ENCODE results near the gene CELSR1. TPM values are rescaled to one million over a fixed set of nuclear protein-coding genes. Genes with fewer than 3 reads are reported as not detected.

The CELSR1 gene
- total and polyA plus RNA-seq, 7 experiments from 2014 or later: 0.36 to 4.7 (median 0.97) TPM

GRCh38 chr22:46421267-46421666 is 116.2 kb downstream of the CELSR1 start:
- Histone ChIP-seq H3K27me3 (ENCODE audit: control insufficient read depth in 2 of 2, insufficient read depth in 2 of 2, low read length in 2 of 2) (no peaks in the 10 kb centered on the region), H3K27ac (ENCODE audit: low read depth, low read length) (no peak overlapping the region), H3K4me1 (ENCODE audit: control insufficient read depth in 2 of 2, insufficient read depth in 2 of 2, low read length in 2 of 2) (peaks cover 0 to 3% of the 10 kb centered on the region in 2 donors), H3K4me3 (ENCODE audit: low read length) (no peak overlapping the region), H3K36me3 (ENCODE audit: control insufficient read depth in 2 of 3, insufficient read depth in 3 of 3, low read length in 3 of 3) (no peaks in the 10 kb centered on the region), H3K9me3 (ENCODE audit: control insufficient read depth in 2 of 3, low read length in 3 of 3) (no peaks in the 10 kb centered on the region)
- Mint-ChIP-seq H3K9me3 (peaks cover 0 to 14% (median 4%) of the 10 kb centered on the region in 11 donors), H3K27me3 (peaks cover 0 to 3% (median 0%) of the 10 kb centered on the region in 5 donors), H3K4me1 (peaks cover 0 to 13% (median 7%) of the 10 kb centered on the region in 7 donors), H3K36me3 (peaks cover 0 to 5% (median 0%) of the 10 kb centered on the region in 5 donors), H3K4me3 (no peak overlapping the region), H3K27ac (peak overlapping the region in 1 of 9 donors; percentile 50)
- CTCF ChIA-PET: no interaction called here
- peak in 3 of 9 donors; percentile 10 to 18 (median 14) for DNase-seq
- POLR2A ChIA-PET: no interaction called here
- intact Hi-C loops (cut with micrococcal nuclease): no loop called here
- ATAC-seq: peak; percentile 71

- peaks cover 0 to 3% (median 0%) of the 10 kb centered on the region in 5 donors for H3K27me3 Mint-ChIP-seq
- H3K4me3 Mint-ChIP-seq: no peak overlapping the region
- Histone ChIP-seq H3K4me3 (ENCODE audit: low read length) (no peak overlapping the region), H3K27ac (ENCODE audit: low read depth, low read length) (no peak overlapping the region), H3K27me3 (ENCODE audit: control insufficient read depth in 2 of 2, insufficient read depth in 2 of 2, low read length in 2 of 2) (no peaks in the 10 kb centered on the region), H3K4me1 (ENCODE audit: control insufficient read depth in 2 of 2, insufficient read depth in 2 of 2, low read length in 2 of 2) (no peaks in the 10 kb centered on the region), H3K9me3 (ENCODE audit: control insufficient read depth in 2 of 3, low read length in 3 of 3) (no peaks in the 10 kb centered on the region), H3K36me3 (ENCODE audit: control insufficient read depth in 2 of 3, insufficient read depth in 3 of 3, low read length in 3 of 3) (no peaks in the 10 kb centered on the region)
- intact Hi-C loops (cut with micrococcal nuclease): no loop called here
- CTCF ChIA-PET: no interaction called here
- DNase-seq (no peak), ATAC-seq (no peak)
- no peaks in the 10 kb centered on the region for H3K36me3 Mint-ChIP-seq
- POLR2A ChIA-PET: no interaction called here
- no peak overlapping the region for H3K27ac Mint-ChIP-seq
- peaks cover 0 to 3% (median 0%) of the 10 kb centered on the region in 7 donors for H3K4me1 Mint-ChIP-seq
- peaks cover 0 to under 1% (median 0%) of the 10 kb centered on the region in 11 donors for H3K9me3 Mint-ChIP-seq
Observed at GRCh38 chr22:46419754-46420571, 117.5 kb downstream of the CELSR1 start.

GRCh38 chr22:46418827-46419226 is 118.6 kb downstream of the CELSR1 start:
- Mint-ChIP-seq H3K27ac (no peak overlapping the region), H3K27me3 (peaks cover 0 to 3% (median 0%) of the 10 kb centered on the region in 5 donors), H3K9me3 (no peaks in the 10 kb centered on the region), H3K36me3 (no peaks in the 10 kb centered on the region), H3K4me1 (peaks cover 0 to 1% (median 0%) of the 10 kb centered on the region in 7 donors), H3K4me3 (no peak overlapping the region)
- Histone ChIP-seq H3K9me3 (ENCODE audit: control insufficient read depth in 2 of 3, low read length in 3 of 3) (no peaks in the 10 kb centered on the region), H3K27ac (ENCODE audit: low read depth, low read length) (no peak overlapping the region), H3K36me3 (ENCODE audit: control insufficient read depth in 2 of 3, insufficient read depth in 3 of 3, low read length in 3 of 3) (no peaks in the 10 kb centered on the region), H3K27me3 (ENCODE audit: control insufficient read depth in 2 of 2, insufficient read depth in 2 of 2, low read length in 2 of 2) (no peaks in the 10 kb centered on the region), H3K4me3 (ENCODE audit: low read length) (no peak overlapping the region), H3K4me1 (ENCODE audit: control insufficient read depth in 2 of 2, insufficient read depth in 2 of 2, low read length in 2 of 2) (no peaks in the 10 kb centered on the region)
- CTCF ChIA-PET: no interaction called here
- intact Hi-C loops (cut with micrococcal nuclease): no loop called here
- POLR2A ChIA-PET: no interaction called here
- DNase-seq (no peak), ATAC-seq (no peak)

GRCh38 chr22:46417769-46418168 is 119.7 kb downstream of the CELSR1 start:
- Mint-ChIP-seq H3K27ac (no peak overlapping the region), H3K4me1 (peaks cover 0 to 1% (median 0%) of the 10 kb centered on the region in 7 donors), H3K4me3 (no peak overlapping the region), H3K36me3 (no peaks in the 10 kb centered on the region), H3K27me3 (peaks cover 0 to 3% (median 0%) of the 10 kb centered on the region in 5 donors), H3K9me3 (no peaks in the 10 kb centered on the region)
- H3K4me3 ChIP-seq (ENCODE audit: low read length): no peak overlapping the region
- H3K9me3 ChIP-seq (ENCODE audit: control insufficient read depth in 2 of 3, low read length in 3 of 3): no peaks in the 10 kb centered on the region
- no peak overlapping the region for H3K27ac ChIP-seq (ENCODE audit: low read depth, low read length)
- H3K4me1 ChIP-seq (ENCODE audit: control insufficient read depth in 2 of 2, insufficient read depth in 2 of 2, low read length in 2 of 2): no peaks in the 10 kb centered on the region
- H3K36me3 ChIP-seq (ENCODE audit: control insufficient read depth in 2 of 3, insufficient read depth in 3 of 3, low read length in 3 of 3): no peaks in the 10 kb centered on the region
- CTCF ChIA-PET: no interaction called here
- ATAC-seq: no peak
- DNase-seq: no peak
- intact Hi-C loops (cut with micrococcal nuclease): no loop called here
- H3K27me3 ChIP-seq (ENCODE audit: control insufficient read depth in 2 of 2, insufficient read depth in 2 of 2, low read length in 2 of 2): no peaks in the 10 kb centered on the region
- POLR2A ChIA-PET: no interaction called here

- peaks cover 0 to 3% (median 0%) of the 10 kb centered on the region in 5 donors for H3K27me3 Mint-ChIP-seq
- ChIA-PET CTCF (no interaction called here), POLR2A (no interaction called here)
- H3K36me3 Mint-ChIP-seq: no peaks in the 10 kb centered on the region
- no peak for DNase-seq
- no peak for ATAC-seq
- Histone ChIP-seq H3K27ac (ENCODE audit: low read depth, low read length) (no peak overlapping the region), H3K36me3 (ENCODE audit: control insufficient read depth in 2 of 3, insufficient read depth in 3 of 3, low read length in 3 of 3) (no peaks in the 10 kb centered on the region), H3K9me3 (ENCODE audit: control insufficient read depth in 2 of 3, low read length in 3 of 3) (no peaks in the 10 kb centered on the region), H3K4me3 (ENCODE audit: low read length) (no peak overlapping the region), H3K4me1 (ENCODE audit: control insufficient read depth in 2 of 2, insufficient read depth in 2 of 2, low read length in 2 of 2) (no peaks in the 10 kb centered on the region), H3K27me3 (ENCODE audit: control insufficient read depth in 2 of 2, insufficient read depth in 2 of 2, low read length in 2 of 2) (no peaks in the 10 kb centered on the region)
- intact Hi-C loops (cut with micrococcal nuclease): no loop called here
- H3K4me3 Mint-ChIP-seq: no peak overlapping the region
- no peak overlapping the region for H3K27ac Mint-ChIP-seq
- no peaks in the 10 kb centered on the region for H3K9me3 Mint-ChIP-seq
- peaks cover 0 to 1% (median 0%) of the 10 kb centered on the region in 7 donors for H3K4me1 Mint-ChIP-seq
Observed at GRCh38 chr22:46416891-46417580, 120.4 kb downstream of the CELSR1 start.

GRCh38 chr22:46416520-46416871 is 120.9 kb downstream of the CELSR1 start:
- Histone ChIP-seq H3K4me3 (ENCODE audit: low read length) (no peak overlapping the region), H3K4me1 (ENCODE audit: control insufficient read depth in 2 of 2, insufficient read depth in 2 of 2, low read length in 2 of 2) (no peaks in the 10 kb centered on the region), H3K9me3 (ENCODE audit: control insufficient read depth in 2 of 3, low read length in 3 of 3) (no peaks in the 10 kb centered on the region), H3K27me3 (ENCODE audit: control insufficient read depth in 2 of 2, insufficient read depth in 2 of 2, low read length in 2 of 2) (no peaks in the 10 kb centered on the region), H3K27ac (ENCODE audit: low read depth, low read length) (no peak overlapping the region), H3K36me3 (ENCODE audit: control insufficient read depth in 2 of 3, insufficient read depth in 3 of 3, low read length in 3 of 3) (no peaks in the 10 kb centered on the region)
- H3K4me1 Mint-ChIP-seq: peaks cover 0 to 1% (median 0%) of the 10 kb centered on the region in 7 donors
- ATAC-seq: no peak
- ChIA-PET POLR2A (no interaction called here), CTCF (no interaction called here)
- H3K27me3 Mint-ChIP-seq: peaks cover 0 to 3% (median 0%) of the 10 kb centered on the region in 5 donors
- no peaks in the 10 kb centered on the region for H3K9me3 Mint-ChIP-seq
- no peak for DNase-seq
- H3K36me3 Mint-ChIP-seq: no peaks in the 10 kb centered on the region
- intact Hi-C loops (cut with micrococcal nuclease): no loop called here
- H3K4me3 Mint-ChIP-seq: no peak overlapping the region
- H3K27ac Mint-ChIP-seq: no peak overlapping the region

All from naive thymus-derived CD4-positive, alpha-beta T cell (primary cell).